NT2/D1 (cell line): ENCODE measurements around the gene PGM1.

Experiments used
- DNase-seq: peaks from one replicate; pipeline ENCODE4 v3.0.0-alpha.2; 2011; ENCODE audit warnings: low read depth, low spot score
- H3K27me3 ChIP-seq: 2 replicates; pipeline ENCODE4 v1.6.0; 2011; ENCODE audit warnings: mild to moderate bottlenecking; ENCODE audit not compliant: insufficient read length, insufficient read depth
- H3K36me3 ChIP-seq: 2 replicates; pipeline ENCODE4 v1.6.1; 2011; ENCODE audit warnings: mild to moderate bottlenecking, low read length, mixed read lengths; ENCODE audit not compliant: insufficient read depth, insufficient read length
- H3K4me1 ChIP-seq: 2 replicates; pipeline ENCODE4 v1.5.1; 2011; ENCODE audit not compliant: insufficient read depth, insufficient read length
- H3K4me3 ChIP-seq: 2 replicates; pipeline ENCODE4 v1.5.1; 2011; ENCODE audit warnings: low read depth; ENCODE audit not compliant: insufficient read length
- H3K9ac ChIP-seq: 2 replicates; pipeline ENCODE4 v1.6.0; 2011; ENCODE audit warnings: low read depth; ENCODE audit not compliant: insufficient read length
- H3K9me3 ChIP-seq: 2 replicates; pipeline ENCODE4 v1.5.1; 2011; ENCODE audit warnings: mild to moderate bottlenecking, low read length; ENCODE audit not compliant: insufficient read depth
- SUZ12 ChIP-seq: IDR thresholded peaks from 2 replicates; pipeline ENCODE4 v1.6.1; 2011; ENCODE audit not compliant: insufficient read length, insufficient read depth; ENCODE audit errors: extremely low read depth
- YY1 ChIP-seq: IDR thresholded peaks from 2 replicates; pipeline ENCODE4 v1.6.1; 2011; ENCODE audit not compliant: insufficient read length, insufficient read depth
- ZNF274 ChIP-seq: IDR thresholded peaks from 2 replicates; pipeline ENCODE4 v1.6.1; 2011; ENCODE audit warnings: mild to moderate bottlenecking, low read depth, low read length

PGM1 gene

GRCh38 chr1:63622849-63623566, 29.8 kb downstream of the PGM1 start:
- TF ChIP-seq YY1 (no peak), ZNF274 (no peak), SUZ12 (no peak)
- Histone ChIP-seq H3K9me3 (no peaks in the 10 kb centered on the region), H3K27me3 (no peaks in the 10 kb centered on the region), H3K36me3 (peaks cover 3% of the 10 kb centered on the region), H3K4me3 (no peak overlapping the region), H3K4me1 (no peaks in the 10 kb centered on the region), H3K9ac (no peak overlapping the region)
- no peak for DNase-seq

- no peak for DNase-seq
- Histone ChIP-seq H3K4me1 (no peaks in the 10 kb centered on the region), H3K36me3 (peaks cover 4% of the 10 kb centered on the region)
Measured at GRCh38 chr1:63623952-63624351, 30.7 kb downstream of the PGM1 start.

GRCh38 chr1:63624911-63625310, 31.7 kb downstream of the PGM1 start:
- no peaks in the 10 kb centered on the region for H3K4me1 ChIP-seq
- H3K27me3 ChIP-seq, result no peaks in the 10 kb centered on the region
- no peak overlapping the region for H3K9ac ChIP-seq
- peaks cover 12% of the 10 kb centered on the region for H3K36me3 ChIP-seq
- no peak for DNase-seq
- TF ChIP-seq YY1 (no peak), SUZ12 (no peak), ZNF274 (no peak)
- H3K4me3 ChIP-seq, result no peak overlapping the region
- H3K9me3 ChIP-seq, result no peaks in the 10 kb centered on the region

More at GRCh38 chr1:63623952-63624351, 30.7 kb downstream of the PGM1 start:
- H3K4me3 ChIP-seq, result no peak overlapping the region
- H3K27me3 ChIP-seq, result no peaks in the 10 kb centered on the region
- no peaks in the 10 kb centered on the region for H3K9me3 ChIP-seq
- no peak overlapping the region for H3K9ac ChIP-seq
- TF ChIP-seq SUZ12 (no peak), ZNF274 (no peak)

DNA sequence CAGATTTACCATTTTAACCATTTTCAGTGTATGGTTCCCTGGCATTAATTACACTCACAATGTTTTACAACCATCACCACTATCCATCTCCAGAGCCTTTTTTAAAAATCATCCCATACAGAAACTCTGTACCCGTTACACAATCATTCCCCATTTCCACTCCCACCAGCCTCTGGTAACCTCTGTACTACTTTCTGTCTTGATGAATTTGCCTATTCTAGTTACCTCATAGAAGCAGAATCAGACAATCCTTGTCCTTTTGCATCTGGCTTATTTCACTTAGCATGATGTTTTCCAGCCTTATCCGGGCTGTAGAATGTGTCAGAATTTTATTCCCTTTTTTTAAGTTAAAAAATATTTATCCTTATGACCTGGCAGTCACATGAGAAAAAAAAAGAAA, 33.0 kb downstream of the PGM1 start:
- Histone ChIP-seq H3K4me1 (no peaks in the 10 kb centered on the region), H3K9ac (no peak overlapping the region), H3K4me3 (no peak overlapping the region), H3K27me3 (no peaks in the 10 kb centered on the region), H3K36me3 (peaks cover 25% of the 10 kb centered on the region), H3K9me3 (no peaks in the 10 kb centered on the region)
- TF ChIP-seq ZNF274, result no peak
- no peak for DNase-seq

GRCh38 chr1:63628607-63629006, 35.4 kb downstream of the PGM1 start:
- Histone ChIP-seq H3K27me3 (no peaks in the 10 kb centered on the region), H3K4me1 (no peaks in the 10 kb centered on the region)

DNA sequence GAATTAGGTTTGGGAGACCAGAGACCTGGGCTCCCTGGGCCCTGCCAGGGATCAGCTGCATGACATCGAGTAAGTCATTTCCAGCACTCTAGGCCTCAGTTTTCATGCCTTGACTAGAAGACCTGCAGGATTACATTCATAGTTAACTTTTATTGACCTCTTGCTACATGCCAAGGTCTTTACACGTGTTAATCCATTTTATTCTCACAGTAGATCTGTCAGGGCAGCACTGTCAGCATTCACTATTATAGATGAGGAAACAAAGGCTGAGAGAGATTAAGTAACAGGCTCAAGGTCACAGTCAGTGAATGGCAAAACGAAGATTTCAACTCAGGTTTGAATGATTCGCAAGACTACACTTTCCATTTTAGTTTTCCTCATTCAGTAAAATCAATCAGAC, 37.0 kb downstream of the PGM1 start:
- H3K27me3 ChIP-seq, result no peaks in the 10 kb centered on the region
- H3K36me3 ChIP-seq, result peaks cover 52% of the 10 kb centered on the region
- no peaks in the 10 kb centered on the region for H3K4me1 ChIP-seq
- TF ChIP-seq SUZ12, result no peak
- no peak for TF ChIP-seq ZNF274
- no peak for TF ChIP-seq YY1
- DNase-seq, result no peak
- H3K9ac ChIP-seq, result no peak overlapping the region
- no peaks in the 10 kb centered on the region for H3K9me3 ChIP-seq
- no peak overlapping the region for H3K4me3 ChIP-seq

More at GRCh38 chr1:63628607-63629006, 35.4 kb downstream of the PGM1 start:
- no peak overlapping the region for H3K9ac ChIP-seq
- peaks cover 44% of the 10 kb centered on the region for H3K36me3 ChIP-seq
- TF ChIP-seq SUZ12 (no peak), YY1 (no peak), ZNF274 (no peak)
- H3K9me3 ChIP-seq, result no peaks in the 10 kb centered on the region
- H3K4me3 ChIP-seq, result no peak overlapping the region
- no peak for DNase-seq

GRCh38 chr1:63630666-63631065, 37.5 kb downstream of the PGM1 start:
- TF ChIP-seq YY1 (no peak), SUZ12 (no peak), ZNF274 (no peak)
- Histone ChIP-seq H3K4me3 (no peak overlapping the region), H3K36me3 (peaks cover 55% of the 10 kb centered on the region), H3K9me3 (no peaks in the 10 kb centered on the region), H3K4me1 (no peaks in the 10 kb centered on the region), H3K27me3 (no peaks in the 10 kb centered on the region), H3K9ac (no peak overlapping the region)
- no peak for DNase-seq

GRCh38 chr1:63632110-63632509, 38.9 kb downstream of the PGM1 start:
- no peak for DNase-seq
- Histone ChIP-seq H3K9me3 (no peaks in the 10 kb centered on the region), H3K27me3 (no peaks in the 10 kb centered on the region), H3K4me3 (no peak overlapping the region), H3K4me1 (no peaks in the 10 kb centered on the region), H3K36me3 (peaks cover 67% of the 10 kb centered on the region), H3K9ac (no peak overlapping the region)
- TF ChIP-seq ZNF274 (no peak), SUZ12 (no peak), YY1 (no peak)
